ENCODE results near the gene TMEM125. TPM values are rescaled to one million over a fixed set of nuclear protein-coding genes. Genes with fewer than 3 reads are reported as not detected.

Gene TMEM125
- total RNA-seq, 2 experiments from 2014 or later, result 0.23 TPM; not detected in 1

DNA sequence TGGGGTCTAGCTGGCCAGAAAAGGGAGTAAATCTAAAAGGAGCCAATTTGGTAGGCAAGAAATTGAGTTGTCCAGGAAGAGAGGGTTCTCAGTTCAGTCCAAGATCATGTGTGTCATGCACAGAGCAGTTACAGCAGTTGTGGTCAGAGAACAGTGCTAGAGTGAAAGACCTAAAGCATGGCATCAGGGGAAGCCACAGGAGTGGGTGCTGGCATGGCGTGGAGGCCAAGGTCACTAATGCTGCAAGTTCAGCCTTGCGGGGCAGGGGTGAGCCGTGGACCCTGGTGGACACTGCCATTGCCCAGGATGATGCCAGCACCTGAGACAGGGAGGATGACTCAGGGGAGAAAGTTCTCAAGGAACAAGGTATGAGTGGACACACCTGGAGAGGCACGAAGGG lies 16.6 kb upstream of the TMEM125 start:
- Histone ChIP-seq H2AFZ (ENCODE audit: low read length) (no peak overlapping the region), H3K9me2 (ENCODE audit: insufficient read depth, low read length) (no peaks in the 10 kb centered on the region), H3K4me2 (ENCODE audit: low read length) (no peak overlapping the region), H3K36me3 (ENCODE audit: insufficient read depth, low read length) (no peaks in the 10 kb centered on the region), H3K4me3 (ENCODE audit: low read depth, low read length, poor library complexity, severe bottlenecking) (no peak overlapping the region), H3K27ac (ENCODE audit: low read depth, low read length, poor library complexity, severe bottlenecking) (no peak overlapping the region), H3K4me1 (ENCODE audit: insufficient read depth, low read length, poor library complexity, severe bottlenecking) (no peaks in the 10 kb centered on the region), H3K9me3 (ENCODE audit: low read length) (no peaks in the 10 kb centered on the region; the same call in 1 of the 2 replicates), H3K79me2 (ENCODE audit: insufficient read depth, low read depth, low read length) (no peaks in the 10 kb centered on the region), H4K20me1 (ENCODE audit: insufficient read depth, low read length) (no peaks in the 10 kb centered on the region)
- intact Hi-C loops (cut with micrococcal nuclease; ENCODE audit: unreplicated experiment), result no loop called here
- ChIA-PET POLR2A (no interaction called here), CTCF (ENCODE audit: unreplicated experiment) (no interaction called here)
- BruUV-seq (replicated peaks), result no TSS peak
- no peak for DNase-seq (ENCODE audit: low spot score)
- TF ChIP-seq, protein P1, sequence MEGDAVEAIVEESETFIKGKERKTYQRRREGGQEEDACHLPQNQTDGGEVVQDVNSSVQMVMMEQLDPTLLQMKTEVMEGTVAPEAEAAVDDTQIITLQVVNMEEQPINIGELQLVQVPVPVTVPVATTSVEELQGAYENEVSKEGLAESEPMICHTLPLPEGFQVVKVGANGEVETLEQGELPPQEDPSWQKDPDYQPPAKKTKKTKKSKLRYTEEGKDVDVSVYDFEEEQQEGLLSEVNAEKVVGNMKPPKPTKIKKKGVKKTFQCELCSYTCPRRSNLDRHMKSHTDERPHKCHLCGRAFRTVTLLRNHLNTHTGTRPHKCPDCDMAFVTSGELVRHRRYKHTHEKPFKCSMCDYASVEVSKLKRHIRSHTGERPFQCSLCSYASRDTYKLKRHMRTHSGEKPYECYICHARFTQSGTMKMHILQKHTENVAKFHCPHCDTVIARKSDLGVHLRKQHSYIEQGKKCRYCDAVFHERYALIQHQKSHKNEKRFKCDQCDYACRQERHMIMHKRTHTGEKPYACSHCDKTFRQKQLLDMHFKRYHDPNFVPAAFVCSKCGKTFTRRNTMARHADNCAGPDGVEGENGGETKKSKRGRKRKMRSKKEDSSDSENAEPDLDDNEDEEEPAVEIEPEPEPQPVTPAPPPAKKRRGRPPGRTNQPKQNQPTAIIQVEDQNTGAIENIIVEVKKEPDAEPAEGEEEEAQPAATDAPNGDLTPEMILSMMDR (conservative IDR thresholded peaks at IDR 0.05; ENCODE audit: low read length), result no peak
- no peak for TF ChIP-seq EZH2phosphoT487 (IDR thresholded peaks at IDR 0.05; ENCODE audit: borderline replicate concordance, low read depth, low read length)

- Histone ChIP-seq H3K27ac (ENCODE audit: low read depth, low read length, poor library complexity, severe bottlenecking) (no peak overlapping the region), H3K4me3 (ENCODE audit: low read depth, low read length, poor library complexity, severe bottlenecking) (no peak overlapping the region), H2AFZ (ENCODE audit: low read length) (no peak overlapping the region), H3K4me2 (ENCODE audit: low read length) (no peak overlapping the region), H3K4me1 (ENCODE audit: insufficient read depth, low read length, poor library complexity, severe bottlenecking) (no peaks in the 10 kb centered on the region), H4K20me1 (ENCODE audit: insufficient read depth, low read length) (no peaks in the 10 kb centered on the region), H3K9me2 (ENCODE audit: insufficient read depth, low read length) (no peaks in the 10 kb centered on the region), H3K79me2 (ENCODE audit: insufficient read depth, low read depth, low read length) (no peaks in the 10 kb centered on the region), H3K36me3 (ENCODE audit: insufficient read depth, low read length) (no peaks in the 10 kb centered on the region), H3K9me3 (ENCODE audit: low read length) (no peaks in the 10 kb centered on the region; the same call in 1 of the 2 replicates)
- POLR2A ChIA-PET, result interaction anchor here (0.6 kb wide), 1 partner anchor 335 kb away, joined by 3 read pairs; no protein-coding TSS in a partner anchor
- TF ChIP-seq, protein P1 (conservative IDR thresholded peaks at IDR 0.05; ENCODE audit: low read length), result no peak
- no peak for TF ChIP-seq EZH2phosphoT487 (IDR thresholded peaks at IDR 0.05; ENCODE audit: borderline replicate concordance, low read depth, low read length)
- CTCF ChIA-PET (ENCODE audit: unreplicated experiment), result no interaction called here
- no peak for DNase-seq (ENCODE audit: low spot score)
- intact Hi-C loops (cut with micrococcal nuclease; ENCODE audit: unreplicated experiment), result no loop called here
- no TSS peak for BruUV-seq (replicated peaks)
Observed at GRCh38 chr1:43253876-43254275, 15.9 kb upstream of the TMEM125 start.

- POLR2A ChIA-PET, result no interaction called here
- Histone ChIP-seq H3K4me1 (ENCODE audit: insufficient read depth, low read length, poor library complexity, severe bottlenecking) (no peaks in the 10 kb centered on the region), H2AFZ (ENCODE audit: low read length) (no peak overlapping the region), H3K36me3 (ENCODE audit: insufficient read depth, low read length) (no peaks in the 10 kb centered on the region), H3K4me2 (ENCODE audit: low read length) (no peak overlapping the region), H4K20me1 (ENCODE audit: insufficient read depth, low read length) (no peaks in the 10 kb centered on the region), H3K27ac (ENCODE audit: low read depth, low read length, poor library complexity, severe bottlenecking) (no peak overlapping the region), H3K9me3 (ENCODE audit: low read length) (no peaks in the 10 kb centered on the region; the same call in 1 of the 2 replicates), H3K9me2 (ENCODE audit: insufficient read depth, low read length) (no peaks in the 10 kb centered on the region), H3K4me3 (ENCODE audit: low read depth, low read length, poor library complexity, severe bottlenecking) (no peak overlapping the region), H3K79me2 (ENCODE audit: insufficient read depth, low read depth, low read length) (no peaks in the 10 kb centered on the region)
- DNase-seq (ENCODE audit: low spot score), result no peak
- BruUV-seq (replicated peaks), result no TSS peak
- intact Hi-C loops (cut with micrococcal nuclease; ENCODE audit: unreplicated experiment), result no loop called here
- CTCF ChIA-PET (ENCODE audit: unreplicated experiment), result no interaction called here
- TF ChIP-seq EZH2phosphoT487 (IDR thresholded peaks at IDR 0.05; ENCODE audit: borderline replicate concordance, low read depth, low read length), result no peak
- TF ChIP-seq, protein P1 (conservative IDR thresholded peaks at IDR 0.05; ENCODE audit: low read length), result no peak
Observed at GRCh38 chr1:43255438-43256210, 14.2 kb upstream of the TMEM125 start.

Measured in OCI-LY7 (cell line).